PFSK-1 (cell line): Measurements from ENCODE around the gene PTCRA.

Source experiments
- FOXP2 ChIP-seq: optimal IDR thresholded peaks from 2 replicates; pipeline ENCODE3; 2011; ENCODE audit warnings: borderline replicate concordance, control low read depth, inconsistent platforms; ENCODE audit not compliant: insufficient read depth; ENCODE audit errors: extremely low read length, extremely low read depth
- POLR2AphosphoS5 ChIP-seq: IDR thresholded peaks from 2 replicates; pipeline ENCODE4 v1.6.1; 2012; ENCODE audit warnings: low read depth, mild to moderate bottlenecking, control low read depth, low read length, moderate library complexity
- REST ChIP-seq, 2 experiments: IDR thresholded peaks; 2 replicates each; pipeline versions ENCODE4 v1.6.1 to v1.8.0; 2011 to 2012; ENCODE audit warnings: low read depth in 2 of 2, low read length in 2 of 2, control low read depth in 1 of 2, inconsistent platforms in 1 of 2, mild to moderate bottlenecking in 1 of 2, moderate library complexity in 1 of 2; ENCODE audit not compliant: insufficient read depth in 1 of 2
- SIN3A ChIP-seq: IDR thresholded peaks from 2 replicates; pipeline ENCODE4 v1.6.1; 2012; ENCODE audit warnings: mild to moderate bottlenecking, low read length, moderate library complexity, borderline replicate concordance; ENCODE audit not compliant: insufficient read depth
- TAF1 ChIP-seq: IDR thresholded peaks from 2 replicates; pipeline ENCODE4 v1.6.1; 2012; ENCODE audit warnings: low read length, control low read depth, borderline replicate concordance; ENCODE audit not compliant: insufficient read depth

Gene PTCRA

GRCh38 chr6:42958125-42958524, 42.3 kb downstream of the PTCRA start:
- no peak for TF ChIP-seq POLR2AphosphoS5
- no peak for TF ChIP-seq REST (IDR thresholded peaks at IDR 0.05; ENCODE audit: insufficient read depth in 1 of 2, low read depth in 2 of 2, low read length in 2 of 2)
- no peak for TF ChIP-seq SIN3A
- TF ChIP-seq FOXP2, result no peak
- no peak for TF ChIP-seq TAF1

GRCh38 chr6:42959917-42960242, 44.0 kb downstream of the PTCRA start:
- no peak for TF ChIP-seq FOXP2
- no peak for TF ChIP-seq POLR2AphosphoS5
- TF ChIP-seq SIN3A, result no peak
- no peak for TF ChIP-seq REST (IDR thresholded peaks at IDR 0.05; ENCODE audit: insufficient read depth in 1 of 2, low read depth in 2 of 2, low read length in 2 of 2)
- TF ChIP-seq TAF1, result no peak

- TF ChIP-seq POLR2AphosphoS5 (no peak), SIN3A (no peak), REST (IDR thresholded peaks at IDR 0.05; ENCODE audit: insufficient read depth in 1 of 2, low read depth in 2 of 2, low read length in 2 of 2) (no peak), FOXP2 (no peak), TAF1 (no peak)
These were observed 44.6 kb downstream of the PTCRA start, which contains the start of gene GNMT for GRCh38 chr6:42960243-42961019. Gene GNMT, plus strand, starts transcription at chr6:42960754. Its CDS starts 14 bp downstream, at chr6:42960768.

- TF ChIP-seq FOXP2 (no peak), POLR2AphosphoS5 (no peak), SIN3A (no peak), REST (IDR thresholded peaks at IDR 0.05; ENCODE audit: insufficient read depth in 1 of 2, low read depth in 2 of 2, low read length in 2 of 2) (no peak), TAF1 (no peak)
These were observed 45.2 kb downstream of the PTCRA start for GRCh38 chr6:42961020-42961470.
